GM21381 (cell line): ENCODE data around the gene RSPH9.

Experiments
- ATAC-seq: cut with Tn5 transposase; IDR thresholded peaks from one replicate; pipeline ENCODE4 v1.9.1; 2021; ENCODE audit warnings: mild to moderate bottlenecking, moderate library complexity; ENCODE audit not compliant: unreplicated experiment

RSPH9 gene

DNA sequence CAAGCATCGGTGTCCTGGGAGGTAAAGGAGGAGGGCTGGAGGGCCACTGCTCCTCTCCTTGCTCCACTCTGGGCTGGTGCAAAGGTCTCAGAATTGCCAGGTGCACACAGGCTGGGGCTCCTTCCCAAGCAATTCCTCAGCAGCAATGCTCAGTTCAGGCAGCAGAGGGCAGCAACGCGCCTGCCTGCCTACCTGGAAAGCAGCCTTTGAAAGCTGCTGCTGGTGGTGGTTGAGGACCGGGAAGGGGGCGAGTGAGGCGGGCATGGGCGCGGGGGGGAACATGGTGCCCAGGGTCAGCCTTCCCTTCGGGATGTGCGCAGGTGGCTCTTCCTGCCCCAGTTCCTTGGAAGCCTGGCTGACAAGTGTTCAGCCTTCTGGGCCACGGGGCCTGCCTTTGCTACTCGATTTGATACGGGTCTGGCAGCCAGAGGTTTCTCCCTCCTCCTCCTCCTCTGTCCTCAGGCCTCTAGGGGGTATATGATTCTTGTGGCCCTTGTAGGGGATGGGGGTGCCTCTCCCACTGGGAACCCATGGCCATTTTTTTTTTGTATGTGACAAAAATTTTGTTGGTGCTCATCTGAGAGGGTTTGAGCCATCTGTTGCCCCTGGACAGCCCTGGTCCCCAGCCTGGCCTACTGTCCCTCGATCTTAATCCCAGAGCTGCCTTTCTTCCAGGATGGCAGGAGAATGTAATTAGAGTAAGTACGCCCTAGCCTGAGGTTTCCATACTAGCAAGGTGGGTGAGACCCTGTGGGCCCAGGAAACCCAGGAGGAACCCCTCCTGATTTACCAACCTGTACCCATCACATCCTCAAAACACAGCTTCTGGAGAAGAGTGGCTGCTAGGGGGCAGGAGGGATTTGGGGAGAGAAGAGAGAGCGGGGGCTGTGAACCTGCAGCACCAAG, 22.7 kb downstream of the RSPH9 start:
- no peak for ATAC-seq

DNA sequence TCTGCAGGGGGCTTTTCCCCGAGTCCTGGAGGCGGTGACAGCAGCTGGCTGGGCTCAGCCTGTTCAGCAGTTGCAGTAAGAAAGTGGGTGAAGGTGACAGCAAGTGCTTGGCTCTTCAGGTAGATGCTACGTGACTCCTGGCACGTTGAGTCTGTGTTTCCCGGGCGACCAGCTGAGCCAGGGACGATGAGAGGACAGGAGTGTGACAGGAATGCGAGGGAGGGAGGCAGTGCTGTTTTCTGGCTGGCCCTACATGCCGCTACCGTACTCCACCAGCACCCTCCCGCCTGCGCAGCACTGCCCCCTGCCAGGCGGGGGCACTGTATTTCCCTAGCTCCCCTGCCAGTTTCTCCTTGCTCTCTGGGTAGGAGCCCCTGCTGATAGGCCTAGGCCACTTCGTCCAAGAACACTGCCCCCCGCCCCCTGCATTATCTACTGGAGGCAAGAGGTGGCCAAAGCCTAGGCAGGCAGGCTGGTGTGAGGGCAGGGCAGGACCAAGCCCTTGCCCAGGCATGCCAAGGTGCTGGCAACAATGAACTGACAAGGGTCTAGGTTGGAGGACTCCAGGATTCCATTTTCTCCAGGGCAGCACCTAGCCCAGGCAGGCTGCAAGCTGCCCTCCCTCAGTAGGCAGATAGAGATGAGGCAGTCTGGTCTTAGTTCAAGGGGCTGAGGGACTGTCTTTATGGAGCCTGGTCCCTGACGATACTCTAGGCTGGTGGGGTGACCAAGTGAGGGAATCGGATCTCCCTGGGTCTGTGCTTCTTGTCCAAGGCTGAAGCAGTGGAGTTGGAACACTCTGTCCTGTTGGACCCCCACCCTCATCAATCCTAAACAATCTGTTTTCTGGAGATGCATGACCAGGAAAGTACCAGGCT, 23.6 kb downstream of the RSPH9 start:
- no peak for ATAC-seq

DNA sequence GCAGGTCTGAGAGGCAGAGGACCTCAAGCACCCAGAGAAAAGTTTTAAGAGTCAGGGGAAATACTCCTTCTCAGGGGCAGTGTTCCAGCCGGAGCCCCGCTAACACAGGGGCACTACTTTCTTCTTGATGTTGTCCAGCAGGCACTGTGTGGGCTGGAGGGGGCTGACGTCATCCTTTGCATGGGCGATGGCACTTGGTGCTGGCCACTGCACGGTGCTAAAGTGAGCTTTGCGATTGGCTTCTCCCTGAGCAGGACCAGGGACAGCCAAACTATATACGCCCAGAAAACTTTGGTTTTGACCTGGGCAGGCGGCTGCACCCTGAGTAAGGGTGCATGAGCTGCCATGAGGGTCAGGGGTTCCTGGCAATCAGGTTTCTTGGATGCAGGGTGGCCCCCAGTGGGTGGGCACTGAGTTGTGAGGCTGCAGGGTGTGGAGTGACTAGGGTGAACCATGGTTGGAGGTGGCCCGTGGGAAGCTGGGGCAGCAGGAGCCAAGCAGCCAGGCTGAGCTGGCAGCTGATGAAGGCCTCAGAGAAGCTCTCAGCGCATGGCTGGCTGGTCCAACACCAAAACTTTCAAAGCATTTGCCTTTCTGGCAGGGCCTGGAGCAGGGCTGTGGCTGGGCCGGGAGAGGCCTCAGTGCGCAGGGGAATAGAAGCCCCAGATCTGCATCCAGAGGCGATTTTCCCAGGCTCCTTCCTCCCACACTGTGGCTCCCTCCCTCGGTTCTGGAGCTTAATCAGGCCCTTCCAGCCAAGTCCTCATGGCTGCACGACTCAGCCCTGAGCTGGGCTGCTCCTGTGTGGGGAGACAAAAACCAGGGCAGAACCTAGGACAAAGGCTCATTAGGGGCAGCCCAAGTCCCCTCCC, 24.4 kb downstream of the RSPH9 start:
- no peak for ATAC-seq

DNA sequence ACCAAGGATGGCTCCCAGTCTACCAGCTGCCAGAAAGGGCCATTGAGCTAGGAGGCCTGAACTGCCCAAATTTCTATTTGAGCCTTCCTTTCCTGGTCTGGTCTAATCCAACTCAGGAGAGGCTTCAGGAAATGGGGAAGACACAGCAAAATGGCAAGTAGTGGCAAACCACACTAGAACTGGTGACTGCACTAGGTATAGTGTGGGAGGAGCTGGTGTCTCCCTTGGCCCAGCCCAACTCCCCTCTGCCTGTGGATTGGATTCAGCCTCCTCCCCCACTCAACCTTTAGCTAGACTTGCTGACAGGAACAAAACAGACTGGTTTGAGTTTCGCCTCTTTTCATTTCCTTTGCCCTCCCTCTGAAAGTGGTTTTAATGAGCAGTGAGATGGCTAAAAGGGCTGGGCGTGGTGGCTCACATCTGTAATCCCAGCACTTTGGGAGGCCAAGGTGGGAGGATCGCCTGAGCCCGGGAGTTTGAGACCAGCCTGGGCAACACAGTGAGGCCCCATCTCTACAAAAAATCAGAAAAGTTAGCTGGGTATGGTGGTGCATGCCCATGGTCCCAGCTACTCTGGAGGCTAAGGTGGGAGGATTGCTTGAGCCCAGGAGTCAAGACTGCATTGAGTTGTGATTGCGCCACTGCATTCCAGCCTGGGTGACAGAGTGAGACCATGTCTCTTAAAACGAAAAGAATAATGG, 25.2 kb downstream of the RSPH9 start:
- ATAC-seq, result no peak

DNA sequence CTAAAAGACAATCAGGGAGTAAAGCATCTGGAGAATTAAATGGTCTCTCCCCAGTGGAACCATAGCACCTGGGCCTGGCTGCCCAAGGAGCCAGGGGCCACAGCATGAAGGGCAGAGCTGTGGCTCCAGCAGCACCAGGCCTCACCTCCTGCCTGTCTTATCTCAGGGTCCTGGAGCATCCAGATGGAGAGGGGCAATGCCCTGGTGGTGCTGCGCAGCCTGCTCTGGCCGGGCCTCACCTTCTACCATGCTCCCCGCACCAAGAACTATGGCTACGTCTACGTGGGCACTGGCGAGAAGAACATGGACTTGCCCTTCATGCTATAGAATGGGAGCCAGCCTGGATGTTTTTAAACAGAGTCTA, 25.8 kb downstream of the RSPH9 start:
- no peak for ATAC-seq

DNA sequence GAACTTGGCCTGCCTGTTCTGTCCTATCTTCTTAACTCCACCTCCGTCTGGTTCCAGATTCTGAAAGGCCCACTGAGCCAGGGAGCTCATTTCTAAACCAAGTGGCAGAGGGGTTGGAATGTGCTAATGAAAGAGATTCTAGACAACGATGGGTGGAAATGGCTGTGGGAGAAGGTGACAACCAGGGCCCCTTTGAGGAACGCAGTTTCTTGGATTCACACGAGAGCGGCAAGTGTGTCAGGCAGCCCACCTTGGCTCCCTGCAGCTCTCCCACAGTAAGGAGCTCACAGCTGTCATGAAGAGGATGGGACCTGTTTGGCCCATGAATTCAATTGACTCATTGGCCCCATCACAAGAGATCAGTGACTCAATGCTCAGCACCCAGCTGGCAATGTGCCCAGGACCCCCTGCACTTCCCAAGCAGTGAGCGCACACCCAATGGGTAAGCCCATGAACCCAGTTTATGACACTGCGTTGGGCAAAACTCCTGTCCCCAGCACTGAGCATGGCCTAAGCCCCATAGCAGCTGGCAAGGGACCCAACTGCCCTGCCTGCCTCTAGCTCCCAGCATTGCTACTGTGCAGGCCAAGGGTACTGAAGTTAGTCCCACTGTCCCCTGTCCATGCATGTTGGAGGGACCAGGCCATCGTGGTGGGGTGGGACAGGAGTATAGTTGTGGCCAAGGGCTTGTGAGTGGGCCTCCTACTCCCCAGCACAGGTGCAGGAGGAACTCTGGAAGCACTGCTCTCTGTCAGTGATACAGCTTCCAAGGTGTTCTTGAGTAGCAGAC, 26.4 kb downstream of the RSPH9 start:
- ATAC-seq, result no peak

DNA sequence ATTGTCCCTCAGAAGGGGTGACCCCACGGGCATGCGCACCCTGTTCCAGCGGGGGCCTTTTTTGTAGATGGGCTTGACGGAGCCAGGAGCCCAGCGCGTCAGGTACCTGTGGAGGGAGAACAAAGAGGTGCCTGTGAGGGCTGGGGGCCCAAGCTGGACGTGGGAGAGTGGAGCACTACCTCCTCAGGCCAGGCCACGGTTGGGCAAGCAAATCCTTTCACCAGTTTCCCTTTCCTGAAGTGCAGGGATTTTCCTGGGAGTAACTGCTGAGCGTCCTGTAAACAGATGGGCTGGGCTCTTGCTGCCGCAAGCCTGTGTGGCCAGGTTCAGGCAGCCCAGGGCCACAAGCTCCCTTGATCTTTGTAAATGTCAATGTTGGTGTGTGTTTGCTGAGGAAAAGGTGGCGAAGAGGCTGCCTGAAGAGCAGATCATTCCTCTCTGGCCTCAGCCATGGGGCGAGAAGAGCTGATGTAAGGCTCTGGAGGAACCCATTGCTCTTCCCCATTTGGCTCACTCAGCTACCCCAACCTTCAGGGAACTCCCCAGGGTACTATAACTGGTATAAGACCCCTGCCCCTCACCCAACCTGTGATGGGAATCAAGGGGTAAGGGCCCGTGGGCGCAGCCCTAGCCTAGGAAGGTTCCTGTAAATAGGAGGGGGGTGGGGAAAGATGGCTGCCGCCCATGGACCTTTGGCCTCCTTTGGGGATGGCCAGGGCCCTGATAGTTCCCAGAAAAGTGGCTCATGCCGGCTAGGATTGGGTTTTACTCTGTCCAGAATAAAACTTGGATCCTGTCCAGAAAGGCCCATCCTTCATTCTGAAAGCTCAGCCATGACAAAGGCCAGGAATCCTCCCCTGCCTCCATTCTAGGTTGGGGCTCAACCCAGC, 27.2 kb downstream of the RSPH9 start:
- ATAC-seq, result no peak

DNA sequence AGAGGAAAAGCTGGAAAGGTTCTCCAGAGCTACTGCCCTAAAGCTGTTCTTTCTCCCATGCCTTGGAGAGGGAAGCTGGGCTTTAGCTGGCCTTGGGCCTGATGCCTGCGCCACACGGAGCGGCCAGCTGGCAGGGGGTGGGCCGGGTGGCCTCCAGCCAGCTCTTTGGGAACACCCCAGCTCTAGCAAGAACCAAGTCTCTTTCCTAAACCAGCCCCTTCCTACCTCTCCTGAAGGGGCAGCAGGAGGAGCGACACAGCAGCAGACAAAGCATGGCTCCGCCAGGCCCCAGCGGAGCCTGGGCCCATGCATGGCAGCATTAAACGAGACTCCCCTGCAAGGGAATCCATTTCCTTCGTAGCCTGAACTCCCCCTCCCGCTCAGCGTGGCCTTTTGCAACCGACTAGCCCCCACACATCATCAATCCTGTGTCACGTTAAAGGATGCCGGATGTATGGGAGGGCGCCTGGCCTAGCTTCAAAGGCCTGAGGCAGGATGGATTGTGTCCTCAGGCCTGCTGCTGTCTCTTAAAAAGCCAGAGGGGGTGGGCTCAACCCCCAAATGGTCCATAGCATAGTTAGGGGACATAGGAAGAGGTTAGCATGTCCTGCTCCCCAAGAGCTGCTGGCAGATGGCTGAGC, 28.7 kb downstream of the RSPH9 start:
- ATAC-seq, result no peak

DNA sequence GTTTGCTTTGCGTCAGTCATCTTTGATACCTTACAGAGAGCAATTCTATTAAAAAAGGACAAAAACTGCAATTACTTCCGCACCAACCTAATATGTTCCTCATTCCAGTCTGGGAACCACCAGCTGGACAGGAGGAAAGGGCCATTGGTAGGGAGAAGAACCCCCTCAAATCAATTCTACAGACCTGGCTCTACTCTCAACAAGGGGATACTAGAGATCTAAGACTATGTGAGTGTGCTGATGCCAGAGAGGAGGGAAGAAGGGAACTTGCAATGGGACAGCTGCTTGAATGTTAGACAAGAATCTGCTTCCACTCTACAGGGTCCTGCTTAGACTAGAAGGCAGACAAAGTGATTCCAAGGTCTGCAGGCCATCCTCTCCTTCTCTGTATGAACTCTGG, 29.5 kb downstream of the RSPH9 start:
- ATAC-seq, result no peak

DNA sequence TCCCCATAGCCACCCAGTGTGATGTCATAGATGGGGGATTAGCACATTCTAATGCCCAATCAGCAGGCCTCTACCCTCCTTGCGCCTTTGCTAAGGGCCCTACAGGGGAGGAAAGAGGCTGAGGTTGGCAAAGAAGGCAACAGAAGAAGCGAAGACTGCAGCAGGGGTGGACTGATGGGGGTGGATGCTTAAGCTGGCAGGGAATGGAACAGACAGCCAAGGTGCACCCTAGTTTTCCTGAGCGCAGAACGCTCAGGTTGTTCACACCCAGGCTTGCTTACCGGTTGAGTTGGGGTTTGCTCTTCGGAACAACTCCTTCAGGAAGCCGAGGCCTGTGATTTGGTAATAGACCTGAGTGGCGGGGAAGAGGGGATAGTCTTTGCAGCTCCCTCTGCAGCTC, 30.1 kb downstream of the RSPH9 start:
- ATAC-seq, result no peak

DNA sequence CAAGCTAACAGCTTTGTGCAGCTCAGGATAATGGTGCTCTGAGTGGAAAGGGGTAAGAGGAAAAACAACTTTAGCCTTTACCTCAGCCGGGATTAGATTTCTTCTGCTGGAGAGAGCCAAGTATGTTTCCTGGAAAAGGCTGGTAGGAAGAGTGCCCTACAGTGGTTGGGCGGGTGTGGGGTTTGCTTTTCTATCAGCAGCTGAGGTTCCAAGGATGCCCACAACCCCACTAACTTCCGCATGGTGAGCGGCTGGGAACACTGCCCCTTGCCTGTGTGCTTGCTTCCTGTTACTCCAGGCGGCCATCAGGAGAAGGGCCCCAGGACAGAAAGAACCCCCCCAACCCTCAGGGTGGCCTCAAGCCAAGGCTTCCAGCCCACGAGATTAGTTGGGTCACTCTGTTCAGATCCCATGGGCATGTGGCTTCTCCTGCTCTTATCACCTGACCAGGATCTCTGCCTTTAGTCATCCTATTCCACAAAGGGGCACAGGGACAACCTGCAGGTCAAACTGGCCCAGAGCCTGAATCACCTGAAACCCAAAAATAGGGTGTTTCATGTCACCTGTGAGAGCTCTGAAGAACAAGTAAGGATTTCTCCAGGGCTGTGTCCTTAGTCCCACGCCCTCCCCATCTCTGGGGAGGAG, 32.2 kb downstream of the RSPH9 start:
- no peak for ATAC-seq

DNA sequence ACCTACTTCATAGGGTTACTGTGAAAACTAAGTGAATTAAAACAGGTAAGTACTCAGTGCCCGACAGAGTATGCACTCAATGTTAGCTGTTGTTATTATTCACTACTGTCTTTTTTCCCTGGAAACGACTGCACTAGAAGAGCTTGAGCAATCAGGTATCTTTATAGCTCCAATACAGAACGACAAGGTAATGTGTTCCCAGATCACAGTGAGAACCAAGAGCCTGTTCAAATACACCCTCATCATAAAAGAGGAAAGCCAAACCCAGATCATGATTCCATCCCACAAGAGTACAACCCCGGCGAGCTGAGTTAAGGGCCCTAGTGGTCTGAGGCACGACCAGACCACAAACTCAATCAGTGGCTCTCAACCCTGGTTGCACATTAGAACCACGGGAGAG, 32.9 kb downstream of the RSPH9 start:
- no peak for ATAC-seq

DNA sequence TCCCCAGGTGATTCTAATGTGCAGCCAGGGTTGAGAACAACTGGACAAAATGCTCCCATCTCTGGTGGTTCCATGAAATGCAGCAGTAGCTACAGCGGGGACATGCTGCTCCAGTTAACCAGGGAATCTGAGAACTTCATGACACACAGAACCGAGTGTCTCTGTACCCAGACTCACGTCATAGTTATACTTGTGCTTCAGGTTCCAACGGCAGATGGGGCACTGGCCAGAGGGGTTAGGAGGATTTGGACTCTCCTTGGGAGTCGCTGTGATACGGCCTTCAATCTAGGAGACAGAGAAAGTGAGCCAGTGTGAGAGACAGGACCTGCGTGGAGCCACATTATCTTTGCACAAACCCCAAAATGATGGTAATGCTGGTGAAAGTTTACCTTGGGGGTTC, 33.5 kb downstream of the RSPH9 start:
- no peak for ATAC-seq

DNA sequence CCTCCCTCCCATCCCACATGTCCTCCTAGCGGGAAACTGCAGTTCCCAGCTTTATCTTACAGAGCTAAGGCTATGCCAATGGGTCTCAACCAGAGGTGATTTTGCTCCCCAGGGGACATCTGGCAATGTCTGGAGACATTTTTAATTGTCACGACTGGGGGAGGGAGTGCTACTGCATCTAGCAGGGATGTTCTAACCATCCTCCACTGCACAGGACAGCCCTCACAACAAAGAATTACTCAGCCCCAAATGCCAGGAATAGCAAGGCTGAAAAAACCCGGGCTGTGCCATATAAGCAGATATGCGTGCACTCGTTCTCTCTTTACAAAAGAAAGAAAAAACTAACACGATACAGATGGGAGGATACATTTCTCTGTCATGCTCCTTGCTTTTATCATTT, 34.2 kb downstream of the RSPH9 start:
- ATAC-seq, result no peak

DNA sequence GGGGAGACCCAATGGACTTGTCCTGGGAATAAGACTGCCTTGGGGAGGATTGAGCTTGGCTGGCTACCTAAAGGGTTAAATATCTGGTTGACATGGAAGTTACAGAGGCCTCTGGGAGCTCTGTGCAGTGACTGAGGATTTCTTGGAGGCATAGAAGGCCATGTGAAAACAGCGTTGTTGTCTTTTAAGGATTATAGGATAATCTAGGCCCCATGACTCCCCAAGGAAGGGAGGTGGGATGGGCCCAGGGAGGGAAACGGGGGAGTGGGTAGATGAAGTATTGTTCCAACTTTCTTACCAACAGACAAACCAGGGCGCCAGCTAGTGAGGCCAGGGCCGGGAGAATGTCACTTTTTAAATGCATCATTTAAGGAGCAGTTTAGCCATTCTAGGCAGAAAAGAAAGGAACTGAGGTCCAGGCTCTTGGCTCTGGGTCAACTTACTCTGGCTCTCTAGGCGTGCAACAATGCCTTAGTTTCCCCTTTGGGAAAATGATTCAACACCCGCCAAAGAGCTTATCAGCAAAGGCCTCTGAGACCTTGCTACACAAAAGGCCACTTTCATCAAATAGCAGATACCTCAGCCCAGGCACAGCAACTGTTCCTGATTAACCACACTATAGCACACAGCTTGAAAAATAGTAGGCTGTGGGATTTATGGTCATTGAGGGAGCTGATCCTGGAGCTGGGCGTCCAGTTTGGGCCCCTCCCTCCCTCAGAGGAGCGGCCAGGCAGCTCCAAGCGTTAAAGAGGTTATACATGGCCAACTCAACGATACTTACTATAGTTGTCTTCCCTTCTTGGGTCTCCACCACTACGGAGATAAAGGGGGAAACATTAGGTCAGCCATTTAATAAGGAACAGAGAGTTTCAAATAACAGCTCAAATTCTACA, 35.7 kb downstream of the RSPH9 start:
- ATAC-seq, result no peak

DNA sequence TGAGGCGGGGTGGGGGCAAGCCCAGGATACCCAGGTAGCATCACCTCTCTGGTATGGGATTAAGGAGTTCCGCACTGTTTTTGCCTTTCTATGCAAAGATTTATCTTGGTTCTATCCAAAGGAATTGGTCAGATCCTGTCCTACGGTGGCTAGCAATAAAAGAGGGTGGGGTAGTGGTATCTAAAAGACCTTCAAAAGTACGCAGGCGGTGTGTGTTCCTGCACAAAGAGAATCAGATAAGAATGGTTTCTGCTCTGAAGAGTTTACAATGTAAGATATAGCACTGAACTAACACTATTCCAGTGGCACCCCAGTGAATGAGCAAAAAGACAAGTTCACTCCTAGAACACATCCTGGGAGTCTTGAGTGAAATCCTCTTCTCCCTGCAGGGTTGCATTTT, 36.5 kb downstream of the RSPH9 start:
- ATAC-seq, result no peak
